GM21529 (cell line): Measurements from ENCODE around the gene ARMC10.
A peak's percentile ranks its signal among the peaks of the same experiment; 100 is the strongest.
"Not testable (repeated sequence)": the region's sequence is repeated elsewhere in the genome, so short reads cannot be mapped to it uniquely, and the experiment has no call there.

Experiments
- ATAC-seq: cut with Tn5 transposase; IDR thresholded peaks from one replicate; pipeline ENCODE4 v1.9.1; 2021; ENCODE audit not compliant: unreplicated experiment

Gene ARMC10

GRCh38 chr7:103074519-103075336 is at the start of gene ARMC10, which contains the start of gene FBXL13:
ARMC10 (plus strand) TSS chr7:103075140; CDS start chr7:103075273, 133 bp downstream.
FBXL13 (minus strand) TSS chr7:103074796.
- ATAC-seq: peak; percentile 90

- ATAC-seq: no peak
Measured at GRCh38 chr7:103025341-103025740, 49.6 kb upstream of the ARMC10 start.

- ATAC-seq: no peak
Measured at GRCh38 chr7:103031024-103031423, 43.9 kb upstream of the ARMC10 start.

- ATAC-seq: no peak
Measured at GRCh38 chr7:103031781-103032180, 43.2 kb upstream of the ARMC10 start.

- ATAC-seq: not testable (repeated sequence)
Measured at GRCh38 chr7:103034318-103034717, 40.6 kb upstream of the ARMC10 start.

- no peak for ATAC-seq
Measured at GRCh38 chr7:103037476-103037822, 37.5 kb upstream of the ARMC10 start.

GRCh38 chr7:103037823-103038739 is 36.9 kb upstream of the ARMC10 start:
- ATAC-seq: not testable (repeated sequence)

DNA sequence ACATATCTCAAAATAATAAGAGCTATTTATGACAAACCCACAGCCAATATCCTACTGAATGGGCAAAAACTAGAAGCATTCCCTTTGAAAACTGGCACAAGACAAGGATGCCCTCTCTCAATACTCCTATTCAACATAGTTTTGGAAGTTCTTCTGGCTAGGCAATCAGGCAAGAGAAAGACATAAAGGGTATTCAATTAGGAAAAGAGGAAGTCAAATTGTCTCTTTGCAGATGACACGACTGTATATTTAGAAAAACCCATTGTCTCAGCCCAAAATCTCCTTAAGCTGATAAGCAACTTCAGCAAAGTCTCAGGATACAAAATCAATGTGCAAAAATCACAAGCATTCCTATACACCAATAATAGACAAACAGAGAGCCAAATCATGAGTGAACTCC is 33.1 kb upstream of the ARMC10 start:
- ATAC-seq: not testable (repeated sequence)

DNA sequence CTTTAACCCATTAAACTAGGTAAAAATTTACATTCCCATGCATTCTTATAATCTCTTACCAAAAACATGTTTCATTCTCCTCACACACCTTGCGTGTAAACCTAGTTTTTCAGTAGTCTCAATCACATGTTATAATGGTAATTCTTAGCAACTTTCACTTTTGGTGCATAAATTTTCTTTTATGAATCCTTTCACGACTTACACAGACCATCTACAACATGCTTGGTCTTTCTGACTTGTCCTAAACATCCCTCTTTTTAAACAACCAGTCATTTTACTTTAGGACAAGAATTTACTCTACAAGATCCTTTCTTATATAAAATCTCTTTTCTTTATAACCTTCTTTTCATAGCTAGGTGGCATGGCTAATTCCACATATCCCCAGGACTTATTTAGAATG is 26.1 kb upstream of the ARMC10 start:
- ATAC-seq: no peak

GRCh38 chr7:103051519-103051918 is 23.4 kb upstream of the ARMC10 start:
- ATAC-seq: no peak

GRCh38 chr7:103056006-103056405 is 18.9 kb upstream of the ARMC10 start:
- not testable (repeated sequence) for ATAC-seq

DNA sequence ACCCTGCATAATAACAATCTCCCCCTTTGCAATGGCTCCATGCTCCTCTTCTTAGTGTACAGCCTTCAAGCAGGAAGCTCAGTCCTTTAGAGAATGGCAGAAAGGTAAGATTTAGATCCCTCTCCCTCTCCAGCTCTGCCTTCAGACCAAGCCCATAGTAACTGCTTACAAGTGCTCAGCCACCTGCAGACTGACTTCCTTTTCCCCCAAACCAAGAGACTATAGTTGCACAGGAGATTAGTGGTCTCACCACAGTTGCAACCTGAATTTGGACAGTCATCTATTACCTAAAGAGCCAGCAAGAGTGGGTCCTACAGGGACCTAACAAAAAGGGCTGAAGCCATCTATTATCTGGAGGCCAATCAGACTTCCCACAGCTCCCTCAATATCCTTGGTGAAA is 16.8 kb upstream of the ARMC10 start:
- no peak for ATAC-seq

DNA sequence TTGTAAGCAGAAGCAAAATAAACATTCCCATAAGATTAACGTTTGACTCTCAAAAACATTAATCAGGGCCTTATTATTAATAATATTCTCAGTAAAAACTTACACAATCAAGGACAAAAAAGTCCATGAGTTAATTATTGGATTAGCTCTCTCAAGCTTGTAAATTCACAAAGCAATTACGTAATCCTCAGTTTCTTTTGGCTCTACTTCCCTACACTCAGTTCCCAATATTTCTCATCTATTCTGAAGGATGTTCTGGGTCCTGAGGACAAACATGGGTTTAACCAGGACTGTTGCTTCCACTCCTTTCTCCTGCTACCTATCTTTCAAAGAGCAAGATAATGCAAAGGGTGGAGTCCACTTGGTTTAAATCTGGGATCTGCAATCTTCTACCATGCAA is 15.5 kb upstream of the ARMC10 start:
- no peak for ATAC-seq

DNA sequence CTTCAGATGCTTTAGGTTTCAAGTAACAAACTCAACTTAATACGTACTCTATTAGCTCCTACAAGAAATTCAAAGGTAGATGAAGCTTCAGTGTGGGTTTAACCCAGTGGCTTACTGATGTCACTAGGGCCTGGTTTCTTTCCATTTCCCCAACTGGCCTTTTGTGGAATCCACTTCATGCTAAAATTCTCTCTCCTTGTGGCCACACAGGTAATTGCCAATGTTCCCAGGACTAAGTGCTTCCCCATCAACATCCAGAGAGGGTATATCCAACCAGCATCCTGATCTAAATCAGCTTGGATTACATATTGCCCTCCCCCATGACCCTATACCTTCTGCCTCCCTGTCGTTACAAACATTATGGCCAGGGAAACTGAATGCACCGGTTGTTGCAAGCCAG is 11.0 kb upstream of the ARMC10 start:
- ATAC-seq: no peak

DNA sequence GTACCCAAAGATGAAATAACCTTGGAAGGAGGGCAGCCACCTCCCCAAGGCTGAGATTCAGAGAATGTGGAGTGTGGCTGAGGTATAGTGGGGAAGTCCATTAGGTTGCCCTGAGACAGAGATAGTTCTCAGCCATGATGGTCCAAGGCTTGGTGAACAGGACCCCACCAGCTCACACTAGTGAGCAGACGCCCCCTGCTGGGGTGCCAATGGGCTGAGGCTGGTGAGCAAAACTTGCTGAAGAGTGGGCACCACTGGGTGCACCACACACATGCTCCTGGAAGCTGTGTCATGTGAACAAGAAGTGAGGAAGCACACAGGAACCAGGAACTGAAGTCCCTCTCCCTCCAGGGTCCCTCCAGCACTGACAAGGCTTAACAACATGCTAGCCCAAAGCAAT is 9.3 kb upstream of the ARMC10 start:
- ATAC-seq: no peak

- ATAC-seq: no peak
Measured at GRCh38 chr7:103068414-103069403, 6.2 kb upstream of the ARMC10 start.

GRCh38 chr7:103071000-103071399 is 3.9 kb upstream of the ARMC10 start:
- ATAC-seq: no peak

DNA sequence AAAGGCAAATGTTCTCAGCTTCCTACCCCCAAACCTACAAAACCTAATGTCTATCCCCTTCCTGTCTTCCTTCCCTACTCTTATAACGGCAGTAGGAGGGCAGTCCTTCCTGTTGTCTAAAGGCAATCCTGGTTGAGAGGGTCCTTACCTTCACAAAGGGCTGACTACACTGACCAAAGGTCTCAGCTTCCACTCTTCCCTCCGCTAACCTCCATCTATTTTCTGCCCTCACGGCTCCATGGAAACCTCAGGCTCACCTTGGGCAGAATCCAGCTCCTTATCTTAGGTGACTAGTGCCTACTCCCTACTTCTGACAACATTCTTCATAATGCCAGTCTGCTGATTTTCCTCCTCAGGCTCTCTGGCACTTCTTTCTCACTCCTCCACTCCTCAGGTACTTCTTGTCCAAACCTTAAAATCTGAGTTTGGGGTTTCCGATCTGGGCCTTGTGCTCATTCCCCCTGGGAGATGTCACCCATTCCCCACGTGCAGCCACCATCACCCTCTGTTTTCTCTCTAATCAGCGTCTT is 886 bp upstream of the ARMC10 start:
- no peak for ATAC-seq

DNA sequence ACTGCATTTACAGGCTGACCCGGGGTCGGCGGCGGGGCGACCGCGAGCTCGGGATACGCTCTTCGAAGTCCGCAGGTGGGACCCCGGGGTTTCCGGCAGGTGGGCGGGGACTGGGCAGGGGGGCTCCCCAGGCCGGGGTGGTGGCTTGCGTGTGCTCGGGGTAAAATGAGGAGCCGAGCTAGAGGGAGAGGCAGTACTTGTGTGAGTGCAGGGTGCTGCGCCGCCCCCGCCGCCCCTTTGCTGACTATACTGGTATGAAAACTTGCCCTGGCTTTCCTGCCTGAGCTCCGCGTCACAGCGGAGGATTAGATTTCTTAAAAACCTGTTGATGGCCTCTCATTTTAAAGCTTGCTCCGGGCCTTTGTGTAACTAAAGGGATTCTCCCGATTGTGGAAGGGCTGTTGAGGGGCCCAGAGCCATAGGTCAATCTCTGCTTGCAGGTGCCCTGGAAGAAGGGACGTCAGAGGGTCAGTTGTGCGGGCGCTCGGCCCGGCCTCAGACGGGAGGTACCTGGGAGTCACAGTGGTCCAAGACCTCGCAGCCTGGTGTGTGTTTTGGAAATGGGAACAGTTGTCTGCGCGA is 488 bp downstream of the ARMC10 start:
- ATAC-seq: peak; percentile 47

DNA sequence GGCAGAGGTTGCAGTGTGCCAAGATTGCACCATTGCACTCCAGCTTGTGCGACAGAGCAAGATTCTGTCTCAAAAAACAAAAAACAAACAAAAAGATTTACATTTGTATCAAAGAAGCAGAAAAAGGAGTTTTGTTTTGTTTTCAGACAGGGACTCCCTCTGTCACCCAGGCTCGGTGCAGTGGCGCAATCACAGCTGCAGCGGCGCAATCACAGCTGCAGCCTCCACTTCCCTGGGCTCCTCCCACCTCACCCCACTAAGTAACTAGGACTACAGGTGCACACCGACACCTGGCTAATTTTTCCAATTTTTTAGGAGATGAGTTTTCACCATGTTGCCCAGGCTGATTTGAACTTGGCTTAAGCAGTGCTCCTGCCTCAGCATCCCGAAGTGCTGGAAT is 1.8 kb downstream of the ARMC10 start:
- no peak for ATAC-seq
